Measurements from ENCODE around the gene SMAD7. TPM values are rescaled to one million over a fixed set of nuclear protein-coding genes. Genes with fewer than 3 reads are reported as not detected.
A peak's percentile ranks its signal among the peaks of the same experiment; 100 is the strongest.

SMAD7 gene
- total RNA-seq, 1 donor from 2014 or later = 6.9 TPM

DNA sequence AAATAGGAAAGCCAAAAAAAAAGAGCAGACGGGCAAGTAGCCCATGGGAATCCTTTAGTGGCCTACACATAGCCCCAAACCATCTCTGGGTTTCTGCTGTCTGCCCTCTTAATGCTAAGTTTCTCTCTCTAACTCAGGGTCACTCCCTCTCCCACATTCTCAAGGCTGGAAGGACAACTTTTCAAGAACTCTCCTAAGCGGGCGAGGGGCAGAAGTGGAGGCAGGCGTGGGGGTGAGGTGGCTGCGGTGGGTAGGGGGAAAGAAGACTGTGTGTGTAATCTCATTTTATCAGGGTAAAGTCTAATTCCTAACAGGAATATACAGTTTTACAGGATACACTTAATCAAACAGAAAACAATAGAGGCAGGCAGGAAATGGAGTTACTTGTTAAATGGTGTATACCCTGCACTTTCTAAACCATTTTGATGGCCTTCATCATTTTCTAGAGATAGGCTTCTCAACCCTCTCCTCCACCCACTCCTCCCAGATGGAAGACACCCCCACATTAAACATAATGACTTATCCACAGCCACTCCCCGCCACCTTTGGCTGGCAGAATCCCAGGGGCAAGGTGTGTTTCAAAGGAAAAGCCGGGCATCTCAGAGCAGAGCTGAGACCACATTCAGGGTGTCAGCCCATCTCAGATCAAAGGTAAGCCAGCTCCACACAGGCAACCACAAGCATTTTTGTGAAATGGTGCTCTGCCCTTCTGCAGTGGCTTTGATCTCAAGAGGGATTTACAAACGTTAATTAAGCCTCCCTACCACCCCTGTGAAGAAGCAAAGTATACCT is 6.8 kb downstream of the SMAD7 start:
- ATAC-seq (ENCODE audit: low read depth) (no peak), DNase-seq (no peak)
- Mint-ChIP-seq H3K4me1 (peaks cover 58% of the 10 kb centered on the region), H3K27me3 (no peaks in the 10 kb centered on the region), H3K4me3 (no peak overlapping the region), H3K27ac (no peak overlapping the region), H3K36me3 (ENCODE audit: low read depth) (peaks cover 31% of the 10 kb centered on the region), H3K9me3 (no peaks in the 10 kb centered on the region)
- intact Hi-C loops (cut with micrococcal nuclease) = no loop called here
- ChIA-PET CTCF (no interaction called here), POLR2A (no interaction called here)
- TF ChIP-seq, protein P1, sequence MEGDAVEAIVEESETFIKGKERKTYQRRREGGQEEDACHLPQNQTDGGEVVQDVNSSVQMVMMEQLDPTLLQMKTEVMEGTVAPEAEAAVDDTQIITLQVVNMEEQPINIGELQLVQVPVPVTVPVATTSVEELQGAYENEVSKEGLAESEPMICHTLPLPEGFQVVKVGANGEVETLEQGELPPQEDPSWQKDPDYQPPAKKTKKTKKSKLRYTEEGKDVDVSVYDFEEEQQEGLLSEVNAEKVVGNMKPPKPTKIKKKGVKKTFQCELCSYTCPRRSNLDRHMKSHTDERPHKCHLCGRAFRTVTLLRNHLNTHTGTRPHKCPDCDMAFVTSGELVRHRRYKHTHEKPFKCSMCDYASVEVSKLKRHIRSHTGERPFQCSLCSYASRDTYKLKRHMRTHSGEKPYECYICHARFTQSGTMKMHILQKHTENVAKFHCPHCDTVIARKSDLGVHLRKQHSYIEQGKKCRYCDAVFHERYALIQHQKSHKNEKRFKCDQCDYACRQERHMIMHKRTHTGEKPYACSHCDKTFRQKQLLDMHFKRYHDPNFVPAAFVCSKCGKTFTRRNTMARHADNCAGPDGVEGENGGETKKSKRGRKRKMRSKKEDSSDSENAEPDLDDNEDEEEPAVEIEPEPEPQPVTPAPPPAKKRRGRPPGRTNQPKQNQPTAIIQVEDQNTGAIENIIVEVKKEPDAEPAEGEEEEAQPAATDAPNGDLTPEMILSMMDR (IDR thresholded peaks at IDR 0.05) = no peak

DNA sequence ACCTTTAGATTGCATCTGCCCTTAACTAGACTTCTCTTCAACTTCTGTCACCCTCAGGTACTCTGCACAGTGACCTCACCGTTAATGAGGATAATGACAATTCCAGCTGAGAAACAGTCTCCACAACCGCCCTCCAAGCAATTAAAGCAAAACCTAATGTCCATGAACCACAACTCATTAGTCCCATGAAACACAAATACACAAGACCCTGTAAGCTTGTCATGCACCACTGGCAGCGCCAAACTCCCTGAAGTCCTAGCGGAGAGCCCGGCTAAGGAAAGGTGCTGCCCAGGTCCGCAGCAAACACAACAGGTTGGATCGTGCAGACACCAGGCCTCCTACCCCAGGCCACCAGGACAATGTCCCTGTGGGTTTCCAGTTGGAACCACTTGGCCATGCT is 7.4 kb downstream of the SMAD7 start:
- ATAC-seq (ENCODE audit: low read depth) = no peak
- DNase-seq = no peak
- no peaks in the 10 kb centered on the region for H3K9me3 Mint-ChIP-seq
- H3K27ac Mint-ChIP-seq = no peak overlapping the region
- intact Hi-C loops (cut with micrococcal nuclease) = no loop called here
- POLR2A ChIA-PET = no interaction called here
- CTCF ChIA-PET = no interaction called here
- H3K4me3 Mint-ChIP-seq = no peak overlapping the region
- TF ChIP-seq, protein P1 (IDR thresholded peaks at IDR 0.05) = no peak
- H3K27me3 Mint-ChIP-seq = no peaks in the 10 kb centered on the region
- H3K4me1 Mint-ChIP-seq = peaks cover 62% of the 10 kb centered on the region
- peaks cover 31% of the 10 kb centered on the region for H3K36me3 Mint-ChIP-seq (ENCODE audit: low read depth)

DNA sequence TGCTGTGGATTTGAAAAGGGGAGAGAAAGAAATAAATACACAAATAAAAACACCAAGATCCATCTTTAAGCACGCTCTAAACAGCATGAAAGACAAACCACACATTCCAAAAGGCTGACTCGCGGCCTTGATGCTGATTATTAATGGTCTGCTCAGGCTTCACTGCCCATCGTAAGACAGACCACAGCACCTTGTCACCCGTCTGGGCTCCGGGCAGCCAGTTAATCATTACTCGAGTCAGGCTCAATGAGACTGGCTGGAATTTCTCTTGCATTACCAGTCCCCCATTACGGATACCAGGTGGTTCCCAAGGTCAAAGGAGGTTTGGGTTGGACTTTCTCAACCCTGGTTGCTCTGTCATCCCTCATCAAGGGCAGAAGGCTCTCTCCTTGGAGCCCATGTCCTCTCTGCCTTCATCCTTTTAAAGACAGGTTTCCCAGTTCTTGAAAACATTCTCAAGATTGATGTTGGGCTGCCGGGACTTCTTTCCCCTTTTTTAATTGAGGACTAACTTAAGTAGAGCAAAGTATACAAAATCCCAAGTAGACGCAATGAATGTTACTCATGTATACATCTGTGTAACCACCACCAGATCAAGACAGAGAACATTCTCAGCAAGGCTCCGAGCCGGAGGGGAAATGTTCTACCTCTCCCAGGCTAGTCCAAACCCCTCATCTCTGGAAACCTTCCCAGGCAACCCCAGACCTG is 8.1 kb downstream of the SMAD7 start:
- no peak for DNase-seq
- no peak overlapping the region for H3K4me3 Mint-ChIP-seq
- intact Hi-C loops (cut with micrococcal nuclease) = no loop called here
- CTCF ChIA-PET = no interaction called here
- H3K36me3 Mint-ChIP-seq (ENCODE audit: low read depth) = peaks cover 30% of the 10 kb centered on the region
- peaks cover 62% of the 10 kb centered on the region for H3K4me1 Mint-ChIP-seq
- no peaks in the 10 kb centered on the region for H3K9me3 Mint-ChIP-seq
- H3K27me3 Mint-ChIP-seq = no peaks in the 10 kb centered on the region
- H3K27ac Mint-ChIP-seq = no peak overlapping the region
- ATAC-seq (ENCODE audit: low read depth) = no peak
- POLR2A ChIA-PET = interaction anchor here (1.0 to 2.8 kb wide), 2 partner anchors 9 to 10 kb away, joined by 4 to 34 read pairs; partner anchors contain the start of gene SMAD7
- TF ChIP-seq, protein P1 (IDR thresholded peaks at IDR 0.05) = no peak

DNA sequence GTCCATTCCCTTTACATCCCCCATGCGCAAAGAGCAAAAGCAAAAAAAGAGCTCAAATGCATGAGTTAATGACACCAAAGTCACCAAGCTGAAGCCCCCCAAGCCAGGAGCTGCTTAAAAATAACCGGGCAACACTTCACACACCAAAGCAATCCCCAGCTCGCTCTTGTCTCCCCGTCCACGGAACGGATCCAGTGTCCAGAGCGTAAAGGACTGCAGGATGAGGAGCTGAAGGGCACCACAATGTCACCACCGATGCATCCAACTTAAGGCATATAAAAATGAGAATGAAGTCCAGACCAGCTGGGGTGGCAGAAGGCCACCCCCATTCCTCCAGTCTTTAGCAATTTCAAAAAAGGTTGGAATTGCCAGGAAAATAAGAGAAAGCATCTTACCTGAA is 8.7 kb downstream of the SMAD7 start:
- CTCF ChIA-PET = no interaction called here
- ATAC-seq (ENCODE audit: low read depth) (no peak), DNase-seq (no peak)
- intact Hi-C loops (cut with micrococcal nuclease) = no loop called here
- Mint-ChIP-seq H3K4me3 (no peak overlapping the region), H3K4me1 (peaks cover 62% of the 10 kb centered on the region), H3K9me3 (no peaks in the 10 kb centered on the region), H3K27me3 (no peaks in the 10 kb centered on the region), H3K27ac (no peak overlapping the region), H3K36me3 (ENCODE audit: low read depth) (peaks cover 27% of the 10 kb centered on the region)
- POLR2A ChIA-PET = interaction anchor here (1.0 to 2.8 kb wide), 2 partner anchors 9 to 10 kb away, joined by 4 to 34 read pairs; partner anchors contain the start of gene SMAD7
- TF ChIP-seq, protein P1 (IDR thresholded peaks at IDR 0.05) = no peak

DNA sequence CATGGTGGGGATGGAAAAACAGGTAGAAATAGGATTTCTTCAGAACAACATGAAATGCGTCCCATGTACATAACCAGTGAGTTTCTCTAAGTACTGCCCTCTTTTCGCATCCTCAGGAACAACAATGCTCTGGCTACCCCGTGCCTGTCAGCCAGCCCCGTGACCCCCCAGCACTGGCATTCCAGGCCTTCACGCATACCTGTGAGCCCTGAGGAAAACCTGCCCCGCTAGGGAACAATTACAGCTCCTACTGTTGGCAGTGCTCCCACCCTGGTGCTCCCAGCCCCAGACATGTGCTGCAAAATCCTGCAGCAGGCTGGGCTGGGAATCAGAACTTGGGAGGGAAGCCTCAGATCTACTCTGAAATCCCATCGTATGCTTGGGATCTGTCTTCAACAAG is 9.1 kb downstream of the SMAD7 start:
- Mint-ChIP-seq H3K27me3 (no peaks in the 10 kb centered on the region), H3K4me1 (peaks cover 61% of the 10 kb centered on the region), H3K4me3 (no peak overlapping the region), H3K27ac (peak overlapping the region; percentile 95), H3K36me3 (ENCODE audit: low read depth) (peaks cover 27% of the 10 kb centered on the region), H3K9me3 (no peaks in the 10 kb centered on the region)
- intact Hi-C loops (cut with micrococcal nuclease) = no loop called here
- POLR2A ChIA-PET = interaction anchor here (1.0 to 2.8 kb wide), 4 partner anchors 9 to 13 kb away, joined by 3 to 34 read pairs (median 5); partner anchors contain the start of gene SMAD7
- DNase-seq (no peak), ATAC-seq (ENCODE audit: low read depth) (no peak)
- CTCF ChIA-PET = interaction anchor here (0.6 kb wide), 1 partner anchor 30 kb away, joined by 3 read pairs; no protein-coding TSS in a partner anchor
- TF ChIP-seq, protein P1 (IDR thresholded peaks at IDR 0.05) = no peak
